ENCODE measurements around the gene SNAP47.

The SNAP47 gene

DNA sequence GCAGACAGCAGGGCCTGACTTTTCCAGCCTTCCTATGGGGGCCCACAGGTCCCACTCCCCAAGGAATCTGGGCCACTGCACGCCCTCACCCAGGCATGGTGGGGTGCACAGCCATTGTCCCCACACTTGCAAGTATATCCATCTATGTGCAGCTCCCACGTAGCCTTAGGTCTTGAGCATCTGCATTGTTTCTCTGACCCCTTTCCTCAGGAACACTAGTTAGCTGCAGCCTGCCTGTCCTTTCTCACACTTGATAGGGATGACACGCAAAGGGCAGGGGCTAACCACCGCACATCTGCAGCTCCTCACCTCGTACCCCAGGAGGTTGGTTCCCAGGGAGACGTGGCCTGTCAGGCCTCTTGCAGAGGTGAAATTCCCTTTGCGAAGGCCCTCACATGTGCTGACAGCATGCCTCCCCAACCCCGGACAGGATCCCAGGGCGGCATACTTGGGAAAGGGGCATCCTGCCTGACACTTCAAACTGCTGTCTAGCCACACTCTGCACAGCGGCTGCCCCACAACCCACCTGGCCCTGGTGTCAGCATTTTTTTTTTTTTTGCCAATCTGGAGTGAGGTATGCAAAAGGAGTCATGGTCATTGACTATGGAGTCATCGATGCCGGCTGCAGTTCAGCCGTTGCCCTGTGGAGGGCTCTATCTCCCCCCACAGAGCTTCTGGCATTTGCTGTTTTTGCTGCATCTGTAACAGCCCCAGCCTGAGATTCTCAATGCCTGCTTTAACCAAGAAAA lies 5.2 kb upstream of the SNAP47 start:
- Histone ChIP-seq H3K9ac (ENCODE audit: low read length) (no peak overlapping the region), H3K4me2 (ENCODE audit: low read length) (no peak overlapping the region), H2BK12ac (ENCODE audit: low read length) (no peak overlapping the region), H3K79me1 (ENCODE audit: low read length) (peaks cover 9% of the 10 kb centered on the region), H3K27ac (ENCODE audit: low read depth, low read length) (no peak overlapping the region), H4K12ac (ENCODE audit: low read depth, low read length) (no peak overlapping the region), H3K18ac (ENCODE audit: low read length) (no peak overlapping the region), H3K36me3 (ENCODE audit: control insufficient read depth in 1 of 2, insufficient read depth in 2 of 2, low read length in 2 of 2) (peaks cover 27 to 28% of the 10 kb centered on the region in 2 experiments), H3K23ac (ENCODE audit: low read length) (no peak overlapping the region), H3K4ac (ENCODE audit: low read depth, low read length) (no peak overlapping the region), H3K4me1 (ENCODE audit: control insufficient read depth in 1 of 2, insufficient read depth in 2 of 2, low read length in 2 of 2) (peaks cover 7 to 30% of the 10 kb centered on the region in 2 experiments), H3K9me3 (ENCODE audit: insufficient read depth, low read depth, low read length) (no peaks in the 10 kb centered on the region), H3K4me3 (ENCODE audit: low read depth, low read length) (no peak overlapping the region), H2BK5ac (ENCODE audit: low read depth, low read length, poor library complexity) (no peak overlapping the region), H3K14ac (ENCODE audit: low read length) (no peak overlapping the region), H2AFZ (ENCODE audit: insufficient read depth, low read length, poor library complexity) (no peak overlapping the region), H2BK120ac (ENCODE audit: insufficient read depth, low read length, poor library complexity) (no peak overlapping the region), H4K91ac (ENCODE audit: low read depth, low read length) (no peak overlapping the region), H4K8ac (ENCODE audit: low read depth, low read length) (no peak overlapping the region), H3K79me2 (ENCODE audit: control insufficient read depth, insufficient read depth, low read length, poor library complexity) (peaks cover 10% of the 10 kb centered on the region), H2AK5ac (ENCODE audit: low read length) (no peak overlapping the region), H3K27me3 (ENCODE audit: insufficient read depth, low read length) (no peaks in the 10 kb centered on the region)
- DNase-seq = peak; percentile 54 to 57
- WGBS (ENCODE audit: extremely low coverage, insufficient coverage, insufficient read length) = no CpG with 5 or more reads among the region's 13 CpGs

- Histone ChIP-seq H3K27me3 (ENCODE audit: insufficient read depth, low read length) (no peaks in the 10 kb centered on the region), H3K14ac (ENCODE audit: low read length) (no peak overlapping the region), H3K4me3 (ENCODE audit: low read depth, low read length) (no peak overlapping the region), H3K4me1 (ENCODE audit: control insufficient read depth in 1 of 2, insufficient read depth in 2 of 2, low read length in 2 of 2) (peaks cover 7 to 31% of the 10 kb centered on the region in 2 experiments), H2BK12ac (ENCODE audit: low read length) (no peak overlapping the region), H3K4ac (ENCODE audit: low read depth, low read length) (no peak overlapping the region), H3K36me3 (ENCODE audit: control insufficient read depth in 1 of 2, insufficient read depth in 2 of 2, low read length in 2 of 2) (peaks cover 27 to 28% of the 10 kb centered on the region in 2 experiments), H2BK5ac (ENCODE audit: low read depth, low read length, poor library complexity) (no peak overlapping the region), H2AFZ (ENCODE audit: insufficient read depth, low read length, poor library complexity) (no peak overlapping the region), H4K8ac (ENCODE audit: low read depth, low read length) (no peak overlapping the region), H2AK5ac (ENCODE audit: low read length) (no peak overlapping the region), H4K12ac (ENCODE audit: low read depth, low read length) (no peak overlapping the region), H3K23ac (ENCODE audit: low read length) (no peak overlapping the region), H3K4me2 (ENCODE audit: low read length) (no peak overlapping the region), H2BK120ac (ENCODE audit: insufficient read depth, low read length, poor library complexity) (no peak overlapping the region), H3K79me1 (ENCODE audit: low read length) (peaks cover 13% of the 10 kb centered on the region), H4K91ac (ENCODE audit: low read depth, low read length) (no peak overlapping the region), H3K27ac (ENCODE audit: low read depth, low read length) (no peak overlapping the region), H3K79me2 (ENCODE audit: control insufficient read depth, insufficient read depth, low read length, poor library complexity) (peaks cover 12% of the 10 kb centered on the region), H3K9me3 (ENCODE audit: insufficient read depth, low read depth, low read length) (peaks cover 1% of the 10 kb centered on the region), H3K9ac (ENCODE audit: low read length) (no peak overlapping the region), H3K18ac (ENCODE audit: low read length) (no peak overlapping the region)
- no CpG with 5 or more reads among the region's 16 CpGs for WGBS (ENCODE audit: extremely low coverage, insufficient coverage, insufficient read length)
- DNase-seq = no peak
These were observed 4.5 kb upstream of the SNAP47 start for GRCh38 chr1:227730630-227731151.

GRCh38 chr1:227731241-227731677 lies 4.0 kb upstream of the SNAP47 start:
- no peak overlapping the region for H3K4me3 ChIP-seq (ENCODE audit: low read depth, low read length)
- peaks cover 17% of the 10 kb centered on the region for H3K79me2 ChIP-seq (ENCODE audit: control insufficient read depth, insufficient read depth, low read length, poor library complexity)
- peaks cover 27 to 28% of the 10 kb centered on the region in 2 experiments for H3K36me3 ChIP-seq (ENCODE audit: control insufficient read depth in 1 of 2, insufficient read depth in 2 of 2, low read length in 2 of 2)
- no peak overlapping the region for H3K4me2 ChIP-seq (ENCODE audit: low read length)
- no peak overlapping the region for H3K18ac ChIP-seq (ENCODE audit: low read length)
- no peak overlapping the region for H3K4ac ChIP-seq (ENCODE audit: low read depth, low read length)
- H4K12ac ChIP-seq (ENCODE audit: low read depth, low read length) = no peak overlapping the region
- no peak overlapping the region for H3K23ac ChIP-seq (ENCODE audit: low read length)
- no peak for DNase-seq
- H3K27ac ChIP-seq (ENCODE audit: low read depth, low read length) = no peak overlapping the region
- H4K8ac ChIP-seq (ENCODE audit: low read depth, low read length) = no peak overlapping the region
- WGBS (ENCODE audit: extremely low coverage, insufficient coverage, insufficient read length) = no CpG with 5 or more reads among the region's 11 CpGs
- H3K4me1 ChIP-seq (ENCODE audit: control insufficient read depth in 1 of 2, insufficient read depth in 2 of 2, low read length in 2 of 2) = peaks cover 12 to 37% of the 10 kb centered on the region in 2 experiments
- H3K79me1 ChIP-seq (ENCODE audit: low read length) = peaks cover 13% of the 10 kb centered on the region
- no peak overlapping the region for H2AK5ac ChIP-seq (ENCODE audit: low read length)
- H4K91ac ChIP-seq (ENCODE audit: low read depth, low read length) = no peak overlapping the region
- peaks cover 4% of the 10 kb centered on the region for H3K9me3 ChIP-seq (ENCODE audit: insufficient read depth, low read depth, low read length)
- H3K9ac ChIP-seq (ENCODE audit: low read length) = no peak overlapping the region
- H3K27me3 ChIP-seq (ENCODE audit: insufficient read depth, low read length) = no peaks in the 10 kb centered on the region
- no peak overlapping the region for H2BK120ac ChIP-seq (ENCODE audit: insufficient read depth, low read length, poor library complexity)
- no peak overlapping the region for H2BK12ac ChIP-seq (ENCODE audit: low read length)
- no peak overlapping the region for H2AFZ ChIP-seq (ENCODE audit: insufficient read depth, low read length, poor library complexity)
- no peak overlapping the region for H3K14ac ChIP-seq (ENCODE audit: low read length)
- no peak overlapping the region for H2BK5ac ChIP-seq (ENCODE audit: low read depth, low read length, poor library complexity)

GRCh38 chr1:227731696-227732585 lies 3.3 kb upstream of the SNAP47 start:
- Histone ChIP-seq H2AFZ (ENCODE audit: insufficient read depth, low read length, poor library complexity) (no peak overlapping the region), H4K8ac (ENCODE audit: low read depth, low read length) (no peak overlapping the region), H3K79me1 (ENCODE audit: low read length) (peaks cover 13% of the 10 kb centered on the region), H2AK5ac (ENCODE audit: low read length) (no peak overlapping the region), H3K4me3 (ENCODE audit: low read depth, low read length) (no peak overlapping the region), H2BK120ac (ENCODE audit: insufficient read depth, low read length, poor library complexity) (no peak overlapping the region), H2BK5ac (ENCODE audit: low read depth, low read length, poor library complexity) (no peak overlapping the region), H3K79me2 (ENCODE audit: control insufficient read depth, insufficient read depth, low read length, poor library complexity) (peaks cover 17% of the 10 kb centered on the region), H3K36me3 (ENCODE audit: control insufficient read depth in 1 of 2, insufficient read depth in 2 of 2, low read length in 2 of 2) (peaks cover 27 to 28% of the 10 kb centered on the region in 2 experiments), H2BK12ac (ENCODE audit: low read length) (no peak overlapping the region), H3K27ac (ENCODE audit: low read depth, low read length) (no peak overlapping the region), H3K9me3 (ENCODE audit: insufficient read depth, low read depth, low read length) (peaks cover 4% of the 10 kb centered on the region), H3K14ac (ENCODE audit: low read length) (no peak overlapping the region), H3K27me3 (ENCODE audit: insufficient read depth, low read length) (no peaks in the 10 kb centered on the region), H3K9ac (ENCODE audit: low read length) (no peak overlapping the region), H3K18ac (ENCODE audit: low read length) (no peak overlapping the region), H3K4me2 (ENCODE audit: low read length) (no peak overlapping the region), H4K91ac (ENCODE audit: low read depth, low read length) (no peak overlapping the region), H4K12ac (ENCODE audit: low read depth, low read length) (no peak overlapping the region), H3K4me1 (ENCODE audit: control insufficient read depth in 1 of 2, insufficient read depth in 2 of 2, low read length in 2 of 2) (peaks cover 12 to 37% of the 10 kb centered on the region in 2 experiments), H3K23ac (ENCODE audit: low read length) (no peak overlapping the region), H3K4ac (ENCODE audit: low read depth, low read length) (no peak overlapping the region)
- no peak for DNase-seq
- no CpG with 5 or more reads among the region's 19 CpGs for WGBS (ENCODE audit: extremely low coverage, insufficient coverage, insufficient read length)
